ENCODE measurements around the gene SLC27A6.

Gene SLC27A6

DNA sequence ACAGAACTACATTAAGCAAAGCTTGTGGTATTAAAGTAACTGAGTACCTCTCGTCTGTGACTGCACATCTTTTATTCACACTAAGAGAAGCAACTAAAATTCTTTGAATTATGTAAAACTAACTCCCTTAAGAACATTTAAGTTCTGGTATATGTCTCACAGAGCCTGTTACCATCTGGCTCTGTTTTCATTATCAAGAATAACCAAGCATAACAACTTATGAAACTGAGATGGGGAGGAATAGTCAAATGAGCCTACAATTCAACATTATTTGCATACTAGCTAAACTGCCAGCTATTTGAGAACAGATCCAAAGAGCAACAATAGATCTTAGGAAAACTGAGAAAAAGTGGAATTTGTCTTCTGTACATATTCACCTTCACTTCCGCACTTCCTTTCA, 104.0 kb downstream of the SLC27A6 start:
- DNase-seq: no peak

GRCh38 chr5:129073111-129073510, 107.8 kb downstream of the SLC27A6 start:
- no peak for DNase-seq

DNA sequence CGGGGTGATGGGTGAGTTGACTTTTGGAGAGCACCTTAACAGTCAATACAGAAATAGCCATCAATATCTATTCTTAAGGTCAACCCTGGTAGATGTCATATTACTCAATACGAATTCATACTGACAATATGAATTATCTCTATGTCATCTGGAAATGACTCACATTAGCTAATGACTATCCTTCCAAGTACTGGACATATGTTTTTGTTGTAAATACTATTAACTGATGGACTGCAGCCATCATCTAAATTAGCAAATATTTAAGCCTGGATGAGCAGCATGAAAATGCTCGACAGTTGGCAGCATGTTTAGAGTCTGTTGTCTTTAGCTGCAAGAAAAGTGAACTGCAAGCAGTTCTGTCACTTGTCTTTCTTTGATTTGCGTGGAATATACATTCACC, 109.6 kb downstream of the SLC27A6 start:
- DNase-seq: no peak

GRCh38 chr5:129077433-129078075, 112.3 kb downstream of the SLC27A6 start:
- no peak for DNase-seq

DNA sequence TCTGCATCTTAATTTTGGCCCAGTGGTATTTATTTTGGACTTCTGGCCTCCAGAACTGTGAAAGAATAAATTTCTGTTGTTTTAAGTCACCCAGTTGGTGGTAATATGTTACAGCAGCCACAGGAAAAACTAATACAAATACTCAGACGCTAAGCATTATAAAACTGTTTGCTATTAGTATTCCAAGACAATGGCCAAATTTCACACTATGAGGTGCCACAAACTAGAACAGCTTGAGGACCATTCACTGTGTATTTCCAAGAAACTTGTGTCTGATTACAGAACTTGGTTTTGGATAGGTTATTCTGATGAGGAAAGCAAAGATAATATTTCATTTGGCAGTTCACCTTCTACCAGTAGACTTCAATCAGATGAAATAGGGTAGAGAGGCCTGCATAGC, 113.0 kb downstream of the SLC27A6 start:
- DNase-seq: no peak

GRCh38 chr5:129078660-129079059, 113.4 kb downstream of the SLC27A6 start:
- DNase-seq: no peak

GRCh38 chr5:129079496-129079895, 114.2 kb downstream of the SLC27A6 start:
- DNase-seq: no peak

- DNase-seq: no peak
These were observed 115.5 kb downstream of the SLC27A6 start for GRCh38 chr5:129080766-129081165.

- DNase-seq: no peak
These were observed 117.2 kb downstream of the SLC27A6 start for GRCh38 chr5:129082225-129083136.

Data from CD4-positive, alpha-beta T cell treated with Interleukin-17A for 1 hour (primary cell).